HEK293 (cell line): ENCODE measurements around the gene GM2A.

Source experiments
- CTCF ChIP-seq: fragments of 450-650 bp; formaldehyde crosslinking; IDR thresholded peaks from 2 replicates; pipeline ENCODE4 v1.5.1; 2016; ENCODE audit warnings: missing biosample characterization, missing genetic modification characterization
- KLF16 ChIP-seq: fragments of 450-650 bp; formaldehyde crosslinking; IDR thresholded peaks from 2 replicates; pipeline ENCODE4 v1.5.1; 2017; ENCODE audit warnings: missing biosample characterization, missing genetic modification characterization
- KLF9 ChIP-seq: fragments of 450-650 bp; formaldehyde crosslinking; IDR thresholded peaks from 2 replicates; pipeline ENCODE4 v1.5.1; 2016; ENCODE audit warnings: missing biosample characterization, missing genetic modification characterization, low read depth
- SETDB1 ChIP-seq: IDR thresholded peaks from one replicate; pipeline ENCODE4 v1.6.1; 2017; ENCODE audit warnings: mild to moderate bottlenecking, low read length, moderate library complexity, mixed read lengths; ENCODE audit not compliant: insufficient read length
- YY1 ChIP-seq: fragments of 450-650 bp; formaldehyde crosslinking; IDR thresholded peaks from 2 replicates; pipeline ENCODE4 v1.5.1; 2018; ENCODE audit warnings: missing biosample characterization, missing genetic modification characterization
- ZBTB17 ChIP-seq: fragments of 450-650 bp; formaldehyde crosslinking; IDR thresholded peaks from 2 replicates; pipeline ENCODE4 v1.5.1; 2016; ENCODE audit warnings: missing biosample characterization, missing genetic modification characterization
- ZBTB20 ChIP-seq: fragments of 450-650 bp; formaldehyde crosslinking; IDR thresholded peaks from 2 replicates; pipeline ENCODE4 v1.5.1; 2016; ENCODE audit warnings: missing biosample characterization, missing genetic modification characterization
- ZFP41 ChIP-seq: fragments of 450-650 bp; formaldehyde crosslinking; IDR thresholded peaks from 2 replicates; pipeline ENCODE4 v1.5.1; 2016; ENCODE audit warnings: missing biosample characterization, missing genetic modification characterization, borderline replicate concordance
- ZNF10 ChIP-seq: fragments of 450-650 bp; formaldehyde crosslinking; IDR thresholded peaks from 2 replicates; pipeline ENCODE4 v1.5.1; 2017; ENCODE audit warnings: missing biosample characterization, missing genetic modification characterization
- ZNF274 ChIP-seq, 2 experiments: fragments of 200-500 bp in 1 of 2; fragments of 450-650 bp in 1 of 2; sonication (Bioruptor generic) in 1 of 2; formaldehyde crosslinking in 1 of 2; IDR thresholded peaks; 2 replicates each; pipeline versions ENCODE4 v1.5.1 to v1.6.1; 2014 to 2016; ENCODE audit warnings: borderline replicate concordance in 1 of 2, inconsistent platforms in 1 of 2, low read length in 1 of 2, missing biosample characterization in 1 of 2, missing genetic modification characterization in 1 of 2
- ZNF449 ChIP-seq: fragments of 450-650 bp; formaldehyde crosslinking; IDR thresholded peaks from 2 replicates; pipeline ENCODE4 v1.5.1; 2017; ENCODE audit warnings: missing biosample characterization, mild to moderate bottlenecking, missing genetic modification characterization, moderate library complexity
- ZNF704 ChIP-seq: fragments of 450-650 bp; formaldehyde crosslinking; IDR thresholded peaks from 2 replicates; pipeline ENCODE4 v1.5.1; 2016; ENCODE audit warnings: missing biosample characterization, missing genetic modification characterization
- ZSCAN30 ChIP-seq: fragments of 450-650 bp; IDR thresholded peaks from 2 replicates; pipeline ENCODE4 v1.5.1; 2018; ENCODE audit warnings: missing biosample characterization, mild to moderate bottlenecking, missing genetic modification characterization, moderate library complexity

GRCh38 chr5:151245680-151246219 lies 7.2 kb upstream of the GM2A start:
- TF ChIP-seq CTCF (no peak), SETDB1 (no peak), ZBTB17 (tag by site-specific recombination) (no peak), ZNF449 (tag by site-specific recombination) (no peak), KLF9 (tag by site-specific recombination) (no peak), ZNF10 (tag by site-specific recombination) (no peak), ZSCAN30 (tag by site-specific recombination) (no peak), ZNF274 (IDR thresholded peaks at IDR 0.05; ENCODE audit: low read length) (no peak), ZNF274 (tag by site-specific recombination; IDR thresholded peaks at IDR 0.05; ENCODE audit: borderline replicate concordance) (no peak), KLF16 (tag by site-specific recombination) (no peak), YY1 (no peak), ZBTB20 (tag by site-specific recombination) (no peak), ZFP41 (tag by site-specific recombination) (no peak), ZNF704 (tag by site-specific recombination) (no peak)
